A549 (cell line): ENCODE measurements around the gene ZNF100. TPM values are rescaled to one million over a fixed set of nuclear protein-coding genes. Genes with fewer than 3 reads are reported as not detected.
"Not testable (repeated sequence)": the region's sequence is repeated elsewhere in the genome, so short reads cannot be mapped to it uniquely, and the experiment has no call there.

ENCODE experiments used
- ATAC-seq, 2 experiments: fragments of 200-7000 bp in 1 of 2; fragments of >200 bp in 1 of 2; cut with Nextera tagmentation in 1 of 2; cut with Tn5 transposase in 1 of 2; 3 replicates each; pipeline versions ENCODE4 v1.8.0 to v1.9.1; 2018 to 2020; ENCODE audit warnings: mild to moderate bottlenecking in 1 of 2, moderate library complexity in 1 of 2
- CTCF ChIA-PET: fragments of 300-600 bp; sonication (Branson Sonifier 250); formaldehyde crosslinking; extraction: SDS; loops from one replicate; lab custom pipeline; 2021; ENCODE audit warnings: antibody characterized with exemption, inconsistent platforms; lab: Yijun Ruan, JAX
- POLR2A ChIA-PET: fragments of 350-600 bp; formaldehyde crosslinking; extraction: SDS; loops from one replicate; lab custom pipeline; 2021; ENCODE audit warnings: antibody characterized with exemption, inconsistent platforms; lab: Yijun Ruan, JAX
- DNase-seq, 2 experiments: peaks; one replicate each; pipeline versions ENCODE4 v3.0.0 to v3.0.0-alpha.2; 2011 to 2016; ENCODE audit warnings: low read depth in 1 of 2, low spot score in 1 of 2
- FAIRE-seq: peaks from 2 replicates; lab custom pipeline; 2011; peaks lifted over from hg19 to GRCh38; lab: Jason Lieb, UNC
- H3K27ac ChIP-seq, 2 experiments: fragments of >200 bp; sonication (Bioruptor Twin); formaldehyde crosslinking; 3 replicates each; pipeline ENCODE4 v1.5.1; 2016 to 2017
- H3K4me1 ChIP-seq: fragments of >200 bp; sonication (Bioruptor Twin); formaldehyde crosslinking; 3 replicates; pipeline ENCODE4 v1.6.1; 2016
- H3K4me2 ChIP-seq: fragments of >200 bp; sonication (Bioruptor Twin); formaldehyde crosslinking; 3 replicates; pipeline ENCODE4 v1.6.1; 2016
- H3K4me3 ChIP-seq: fragments of >200 bp; sonication (Bioruptor Twin); formaldehyde crosslinking; 3 replicates; pipeline ENCODE4 v1.5.1; 2016
- H3K9me3 ChIP-seq: fragments of >200 bp; sonication (Bioruptor Twin); formaldehyde crosslinking; 3 replicates; pipeline ENCODE4 v1.6.1; 2016
- CBX2 ChIP-seq: fragments of 200-600 bp; sonication (generic); IDR thresholded peaks from 2 replicates; pipeline ENCODE4 v1.6.1; 2016; ENCODE audit warnings: low read depth, mild to moderate bottlenecking, borderline replicate concordance
- CBX8 ChIP-seq: fragments of 200-600 bp; sonication (generic); IDR thresholded peaks from 2 replicates; pipeline ENCODE4 v1.6.1; 2016
- CHD2 ChIP-seq: fragments of 150-350 bp; IDR thresholded peaks from 2 replicates; pipeline ENCODE4 v1.6.1; 2014; ENCODE audit warnings: low read length; ENCODE audit not compliant: partially characterized antibody
- EP300 ChIP-seq, 2 experiments: fragments of >200 bp; sonication (Bioruptor Twin); formaldehyde crosslinking; IDR thresholded peaks; 2 replicates in 1 of 2; 3 replicates in 1 of 2; pipeline ENCODE4 v1.6.1; 2016 to 2017
- FOXS1 ChIP-seq: fragments of 250-450 bp; sonication (Bioruptor Pico); IDR thresholded peaks from 2 replicates; pipeline ENCODE4 v1.5.0; 2020; ENCODE audit warnings: mild to moderate bottlenecking, moderate library complexity
- HOXB5 ChIP-seq: fragments of 250-450 bp; sonication (Bioruptor Pico); IDR thresholded peaks from 2 replicates; pipeline ENCODE4 v1.5.0; 2020; ENCODE audit warnings: mild to moderate bottlenecking, moderate library complexity
- MAZ ChIP-seq: fragments of 150-350 bp; IDR thresholded peaks from 2 replicates; pipeline ENCODE4 v1.6.1; 2014; ENCODE audit warnings: antibody characterized with exemption, low read depth, low read length, borderline replicate concordance
- NPAS2 ChIP-seq: fragments of 250-450 bp; sonication (Bioruptor Pico); IDR thresholded peaks from 2 replicates; pipeline ENCODE4 v1.8.0; 2022; ENCODE audit warnings: mild to moderate bottlenecking, moderate library complexity, borderline replicate concordance
- POLR2A ChIP-seq: IDR thresholded peaks from 2 replicates; pipeline ENCODE4 v1.6.1; 2012; ENCODE audit warnings: mild to moderate bottlenecking, low read length
- RFX5 ChIP-seq: fragments of 450-650 bp; IDR thresholded peaks from 2 replicates; pipeline ENCODE4 v1.7.1; 2014; ENCODE audit warnings: antibody characterized with exemption, mild to moderate bottlenecking, moderate library complexity
- SMC3 ChIP-seq: fragments of >200 bp; sonication (Bioruptor Twin); formaldehyde crosslinking; IDR thresholded peaks from 3 replicates; pipeline ENCODE4 v1.6.1; 2018; ENCODE audit warnings: inconsistent platforms
- ZFP36 ChIP-seq: fragments of 450-650 bp; IDR thresholded peaks from 2 replicates; pipeline ENCODE4 v1.6.1; 2014; ENCODE audit warnings: borderline replicate concordance; ENCODE audit not compliant: partially characterized antibody
- WGBS: methylation state at CpG from one replicate; pipeline ENCODE4 v1.1.6; 2017; ENCODE audit errors: missing lambda C conversion rate; 5-methylcytosine and 5-hydroxymethylcytosine counted together
- polyA plus RNA-seq, 4 experiments: library from polyadenylated mRNA; depleted of rRNA in 3 of 4; stranded (reverse); fragments of >200 nt; fragmentation: RNase III in 1 of 4; extraction: RNeasy Plus Mini Kit Qiagen cat#74134 plus additional on column Dnase treatment in 1 of 4; gene quantifications; 2 replicates in 3 of 4; 3 replicates in 1 of 4; pipeline ENCODE4 v1.2.3, GENCODE V29; 2011 to 2017
- TF ChIP-seq, protein P1 (sequence below): fragments of 450-650 bp; IDR thresholded peaks from 2 replicates; pipeline ENCODE4 v1.6.1; 2014; ENCODE audit warnings: antibody characterized with exemption
- TF ChIP-seq, protein P2 (sequence below): IDR thresholded peaks from 2 replicates; pipeline ENCODE4 v1.6.1; 2012
- TF ChIP-seq, protein P3 (sequence below): fragments of 200-600 bp; sonication (generic); IDR thresholded peaks from 2 replicates; pipeline ENCODE4 v1.6.1; 2016; ENCODE audit warnings: antibody characterized with exemption, mild to moderate bottlenecking, moderate library complexity
- TF ChIP-seq, protein P4 (sequence below): IDR thresholded peaks from 2 replicates; pipeline ENCODE4 v1.6.1; 2012; ENCODE audit warnings: low read depth, borderline replicate concordance
- TF ChIP-seq, protein P5 (sequence below): IDR thresholded peaks from 2 replicates; pipeline ENCODE4 v1.6.1; 2012
- TF ChIP-seq, protein P6 (sequence below): fragments of 250-450 bp; sonication (Bioruptor Pico); IDR thresholded peaks from 2 replicates; pipeline ENCODE4 v1.5.0; 2021; ENCODE audit warnings: mild to moderate bottlenecking, moderate library complexity, borderline replicate concordance
- TF ChIP-seq, protein P7 (sequence below): fragments of 250-450 bp; sonication (Bioruptor Pico); IDR thresholded peaks from 2 replicates; pipeline ENCODE4 v1.5.0; 2020; ENCODE audit warnings: low read depth, mild to moderate bottlenecking, moderate library complexity

ZNF100 gene
- polyA plus RNA-seq, 2 of the 4 experiments (the other 2 are of a cell fraction), result not detected

DNA sequence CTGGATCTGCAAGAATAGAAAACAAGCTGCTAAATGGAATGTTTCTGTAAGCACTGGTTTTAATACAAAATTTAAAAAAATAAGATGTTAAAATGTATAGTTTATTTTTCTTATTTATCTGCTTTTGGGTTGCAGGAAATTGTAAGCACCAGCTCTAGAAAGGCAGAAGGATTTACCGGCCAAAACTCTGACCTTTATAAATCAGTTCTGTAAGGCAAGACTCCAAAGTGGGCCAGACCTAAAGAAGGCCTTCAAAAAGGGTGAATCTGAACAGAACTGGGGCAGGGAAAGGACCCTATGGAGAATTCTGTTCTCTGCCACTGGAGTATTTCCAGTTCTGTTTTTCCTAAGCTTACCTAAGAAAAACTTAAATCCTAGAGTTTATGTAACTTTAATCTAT is 19.3 kb downstream of the ZNF100 start:
- ATAC-seq (no peak), FAIRE-seq (no peak), DNase-seq (no peak)
- WGBS, result 29% methylated on average over 1 of the region's 1 CpG
- H3K4me3 ChIP-seq, result no peak overlapping the region
- CTCF ChIA-PET, result no interaction called here
- no peak overlapping the region for H3K4me2 ChIP-seq
- POLR2A ChIA-PET, result no interaction called here
- H3K27ac ChIP-seq, result no peak overlapping the region
- no peak for TF ChIP-seq CBX2
- TF ChIP-seq, protein P1, sequence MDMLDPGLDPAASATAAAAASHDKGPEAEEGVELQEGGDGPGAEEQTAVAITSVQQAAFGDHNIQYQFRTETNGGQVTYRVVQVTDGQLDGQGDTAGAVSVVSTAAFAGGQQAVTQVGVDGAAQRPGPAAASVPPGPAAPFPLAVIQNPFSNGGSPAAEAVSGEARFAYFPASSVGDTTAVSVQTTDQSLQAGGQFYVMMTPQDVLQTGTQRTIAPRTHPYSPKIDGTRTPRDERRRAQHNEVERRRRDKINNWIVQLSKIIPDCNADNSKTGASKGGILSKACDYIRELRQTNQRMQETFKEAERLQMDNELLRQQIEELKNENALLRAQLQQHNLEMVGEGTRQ, result no peak
- H3K9me3 ChIP-seq, result no peaks in the 10 kb centered on the region
- no peaks in the 10 kb centered on the region for H3K4me1 ChIP-seq

DNA sequence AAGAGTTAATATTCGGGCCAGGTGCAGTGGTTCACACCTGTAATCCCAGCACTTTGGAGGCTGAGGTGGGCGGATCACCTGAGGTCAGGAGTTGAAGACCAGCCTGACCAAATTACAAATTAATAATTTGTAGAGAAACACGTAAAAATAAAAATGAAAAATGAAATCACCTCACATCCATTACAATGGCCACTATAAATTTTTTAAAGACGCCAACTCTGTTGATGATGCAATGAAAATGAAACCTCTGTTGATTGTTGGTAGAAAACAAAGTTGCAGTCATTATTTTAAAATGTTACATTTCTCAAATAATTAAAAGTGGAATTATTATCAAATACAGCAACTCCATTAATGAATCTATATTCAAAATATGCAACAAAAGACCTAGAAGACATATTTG is 26.8 kb downstream of the ZNF100 start:
- FAIRE-seq, result no peak

DNA sequence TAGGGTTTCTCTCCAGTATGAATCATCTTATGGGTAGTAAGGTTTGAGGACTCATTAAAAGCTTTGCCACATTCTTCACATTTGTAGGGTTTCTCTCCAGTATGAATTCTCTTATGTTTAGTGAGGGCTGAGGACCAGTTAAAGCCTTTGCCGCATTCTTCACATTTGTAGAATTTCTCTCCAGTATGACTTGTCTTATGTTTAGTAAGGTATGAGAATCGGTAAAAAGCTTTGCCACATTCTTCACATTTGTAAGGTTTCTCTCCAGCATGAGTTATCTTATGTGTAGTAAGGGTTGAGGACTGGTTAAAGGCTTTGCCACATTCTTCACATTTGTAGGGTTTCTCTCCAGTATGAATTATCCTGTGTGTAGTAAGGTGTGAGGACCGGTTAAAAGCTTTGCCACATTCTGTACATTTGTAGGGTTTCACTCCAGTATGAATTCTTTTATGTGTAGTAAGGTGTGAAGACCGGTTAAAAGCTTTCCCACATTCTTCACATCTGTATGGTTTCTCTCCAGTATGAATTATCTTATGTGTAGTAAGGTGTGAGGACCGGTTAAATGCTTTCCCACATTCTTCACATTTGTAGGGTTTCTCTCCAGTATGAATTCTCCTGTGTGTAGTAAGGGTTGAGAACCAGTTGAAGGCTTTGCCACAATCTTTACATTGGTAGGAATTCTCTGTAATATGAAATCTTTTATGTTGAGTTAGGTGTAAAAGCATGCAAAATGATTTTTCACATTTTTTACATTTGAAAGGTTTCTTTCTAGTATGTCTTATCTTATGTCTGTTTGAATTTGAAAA is 40.2 kb downstream of the ZNF100 start:
- DNase-seq, H3K4me1 ChIP-seq, FAIRE-seq, H3K4me3 ChIP-seq, CTCF ChIA-PET, ATAC-seq, POLR2A ChIA-PET, H3K4me2 ChIP-seq, H3K9me3 ChIP-seq, H3K27ac ChIP-seq: not testable (repeated sequence)
- WGBS, result 10% methylated on average over 5 of the region's 5 CpGs

More for the DNA sequence above, 26.8 kb downstream of the ZNF100 start:
- Histone ChIP-seq H3K27ac (no peak overlapping the region), H3K4me2 (no peak overlapping the region), H3K4me3 (no peak overlapping the region), H3K9me3 (no peaks in the 10 kb centered on the region), H3K4me1 (no peaks in the 10 kb centered on the region)
- no peak for DNase-seq
- POLR2A ChIA-PET, result no interaction called here
- under 1% methylated on average over 4 of the region's 4 CpGs for WGBS
- ATAC-seq, result no peak
- CTCF ChIA-PET, result no interaction called here
- TF ChIP-seq CBX2 (no peak), EP300 (IDR thresholded peaks at IDR 0.05) (no peak), HOXB5 (no peak), SMC3 (no peak), ZFP36 (no peak), CHD2 (no peak), FOXS1 (CRISPR knock-in tag) (no peak)
- TF ChIP-seq, protein P2, sequence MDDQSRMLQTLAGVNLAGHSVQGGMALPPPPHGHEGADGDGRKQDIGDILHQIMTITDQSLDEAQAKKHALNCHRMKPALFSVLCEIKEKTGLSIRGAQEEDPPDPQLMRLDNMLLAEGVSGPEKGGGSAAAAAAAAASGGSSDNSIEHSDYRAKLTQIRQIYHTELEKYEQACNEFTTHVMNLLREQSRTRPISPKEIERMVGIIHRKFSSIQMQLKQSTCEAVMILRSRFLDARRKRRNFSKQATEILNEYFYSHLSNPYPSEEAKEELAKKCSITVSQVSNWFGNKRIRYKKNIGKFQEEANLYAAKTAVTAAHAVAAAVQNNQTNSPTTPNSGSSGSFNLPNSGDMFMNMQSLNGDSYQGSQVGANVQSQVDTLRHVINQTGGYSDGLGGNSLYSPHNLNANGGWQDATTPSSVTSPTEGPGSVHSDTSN, result no peak
- TF ChIP-seq, protein P3, sequence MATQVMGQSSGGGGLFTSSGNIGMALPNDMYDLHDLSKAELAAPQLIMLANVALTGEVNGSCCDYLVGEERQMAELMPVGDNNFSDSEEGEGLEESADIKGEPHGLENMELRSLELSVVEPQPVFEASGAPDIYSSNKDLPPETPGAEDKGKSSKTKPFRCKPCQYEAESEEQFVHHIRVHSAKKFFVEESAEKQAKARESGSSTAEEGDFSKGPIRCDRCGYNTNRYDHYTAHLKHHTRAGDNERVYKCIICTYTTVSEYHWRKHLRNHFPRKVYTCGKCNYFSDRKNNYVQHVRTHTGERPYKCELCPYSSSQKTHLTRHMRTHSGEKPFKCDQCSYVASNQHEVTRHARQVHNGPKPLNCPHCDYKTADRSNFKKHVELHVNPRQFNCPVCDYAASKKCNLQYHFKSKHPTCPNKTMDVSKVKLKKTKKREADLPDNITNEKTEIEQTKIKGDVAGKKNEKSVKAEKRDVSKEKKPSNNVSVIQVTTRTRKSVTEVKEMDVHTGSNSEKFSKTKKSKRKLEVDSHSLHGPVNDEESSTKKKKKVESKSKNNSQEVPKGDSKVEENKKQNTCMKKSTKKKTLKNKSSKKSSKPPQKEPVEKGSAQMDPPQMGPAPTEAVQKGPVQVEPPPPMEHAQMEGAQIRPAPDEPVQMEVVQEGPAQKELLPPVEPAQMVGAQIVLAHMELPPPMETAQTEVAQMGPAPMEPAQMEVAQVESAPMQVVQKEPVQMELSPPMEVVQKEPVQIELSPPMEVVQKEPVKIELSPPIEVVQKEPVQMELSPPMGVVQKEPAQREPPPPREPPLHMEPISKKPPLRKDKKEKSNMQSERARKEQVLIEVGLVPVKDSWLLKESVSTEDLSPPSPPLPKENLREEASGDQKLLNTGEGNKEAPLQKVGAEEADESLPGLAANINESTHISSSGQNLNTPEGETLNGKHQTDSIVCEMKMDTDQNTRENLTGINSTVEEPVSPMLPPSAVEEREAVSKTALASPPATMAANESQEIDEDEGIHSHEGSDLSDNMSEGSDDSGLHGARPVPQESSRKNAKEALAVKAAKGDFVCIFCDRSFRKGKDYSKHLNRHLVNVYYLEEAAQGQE, result no peak
- TF ChIP-seq, protein P4, sequence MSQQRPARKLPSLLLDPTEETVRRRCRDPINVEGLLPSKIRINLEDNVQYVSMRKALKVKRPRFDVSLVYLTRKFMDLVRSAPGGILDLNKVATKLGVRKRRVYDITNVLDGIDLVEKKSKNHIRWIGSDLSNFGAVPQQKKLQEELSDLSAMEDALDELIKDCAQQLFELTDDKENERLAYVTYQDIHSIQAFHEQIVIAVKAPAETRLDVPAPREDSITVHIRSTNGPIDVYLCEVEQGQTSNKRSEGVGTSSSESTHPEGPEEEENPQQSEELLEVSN, result no peak

DNA sequence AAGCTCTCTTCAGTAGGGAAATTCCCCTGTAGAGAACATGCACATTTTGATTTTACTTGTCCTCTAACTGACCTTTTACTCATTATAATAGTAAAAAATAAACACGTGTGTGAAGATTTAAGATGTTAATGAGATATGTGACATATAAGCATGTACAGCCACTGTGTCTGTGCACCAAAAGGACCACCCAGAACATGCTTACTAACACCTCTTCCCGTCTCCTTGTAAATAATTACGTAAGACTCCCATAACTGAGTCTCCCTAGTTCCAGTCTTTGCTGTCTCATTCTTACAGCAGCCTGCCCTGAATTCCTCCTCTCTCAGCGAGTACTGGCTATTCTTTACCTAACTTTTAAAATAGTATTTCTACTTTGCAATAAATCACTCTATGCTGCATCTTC is 53.6 kb downstream of the ZNF100 start:
- TF ChIP-seq NPAS2 (CRISPR knock-in tag), result no peak
- TF ChIP-seq EP300 (IDR thresholded peaks at IDR 0.05), result no peak
- TF ChIP-seq CBX2, result no peak
- no peak for TF ChIP-seq CBX8
- no peak for TF ChIP-seq RFX5
- no peak for TF ChIP-seq POLR2A
- no peak for TF ChIP-seq MAZ
- TF ChIP-seq, protein P5, sequence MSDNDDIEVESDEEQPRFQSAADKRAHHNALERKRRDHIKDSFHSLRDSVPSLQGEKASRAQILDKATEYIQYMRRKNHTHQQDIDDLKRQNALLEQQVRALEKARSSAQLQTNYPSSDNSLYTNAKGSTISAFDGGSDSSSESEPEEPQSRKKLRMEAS, result no peak
- no peak for TF ChIP-seq FOXS1 (CRISPR knock-in tag)
- TF ChIP-seq, protein P6, sequence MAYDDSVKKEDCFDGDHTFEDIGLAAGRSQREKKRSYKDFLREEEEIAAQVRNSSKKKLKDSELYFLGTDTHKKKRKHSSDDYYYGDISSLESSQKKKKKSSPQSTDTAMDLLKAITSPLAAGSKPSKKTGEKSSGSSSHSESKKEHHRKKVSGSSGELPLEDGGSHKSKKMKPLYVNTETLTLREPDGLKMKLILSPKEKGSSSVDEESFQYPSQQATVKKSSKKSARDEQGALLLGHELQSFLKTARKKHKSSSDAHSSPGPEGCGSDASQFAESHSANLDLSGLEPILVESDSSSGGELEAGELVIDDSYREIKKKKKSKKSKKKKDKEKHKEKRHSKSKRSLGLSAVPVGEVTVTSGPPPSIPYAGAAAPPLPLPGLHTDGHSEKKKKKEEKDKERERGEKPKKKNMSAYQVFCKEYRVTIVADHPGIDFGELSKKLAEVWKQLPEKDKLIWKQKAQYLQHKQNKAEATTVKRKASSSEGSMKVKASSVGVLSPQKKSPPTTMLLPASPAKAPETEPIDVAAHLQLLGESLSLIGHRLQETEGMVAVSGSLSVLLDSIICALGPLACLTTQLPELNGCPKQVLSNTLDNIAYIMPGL (CRISPR knock-in tag), result no peak
- TF ChIP-seq, protein P7, sequence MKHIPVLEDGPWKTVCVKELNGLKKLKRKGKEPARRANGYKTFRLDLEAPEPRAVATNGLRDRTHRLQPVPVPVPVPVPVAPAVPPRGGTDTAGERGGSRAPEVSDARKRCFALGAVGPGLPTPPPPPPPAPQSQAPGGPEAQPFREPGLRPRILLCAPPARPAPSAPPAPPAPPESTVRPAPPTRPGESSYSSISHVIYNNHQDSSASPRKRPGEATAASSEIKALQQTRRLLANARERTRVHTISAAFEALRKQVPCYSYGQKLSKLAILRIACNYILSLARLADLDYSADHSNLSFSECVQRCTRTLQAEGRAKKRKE (CRISPR knock-in tag), result no peak
- ATAC-seq (no peak), FAIRE-seq (no peak), DNase-seq (no peak)
- ChIA-PET CTCF (no interaction called here), POLR2A (no interaction called here)
- 2% methylated on average over 4 of the region's 4 CpGs for WGBS
- Histone ChIP-seq H3K4me3 (no peak overlapping the region), H3K27ac (no peak overlapping the region), H3K4me1 (no peaks in the 10 kb centered on the region), H3K4me2 (no peak overlapping the region), H3K9me3 (no peaks in the 10 kb centered on the region)
